ENCODE results near the gene MYO7B.

DNA sequence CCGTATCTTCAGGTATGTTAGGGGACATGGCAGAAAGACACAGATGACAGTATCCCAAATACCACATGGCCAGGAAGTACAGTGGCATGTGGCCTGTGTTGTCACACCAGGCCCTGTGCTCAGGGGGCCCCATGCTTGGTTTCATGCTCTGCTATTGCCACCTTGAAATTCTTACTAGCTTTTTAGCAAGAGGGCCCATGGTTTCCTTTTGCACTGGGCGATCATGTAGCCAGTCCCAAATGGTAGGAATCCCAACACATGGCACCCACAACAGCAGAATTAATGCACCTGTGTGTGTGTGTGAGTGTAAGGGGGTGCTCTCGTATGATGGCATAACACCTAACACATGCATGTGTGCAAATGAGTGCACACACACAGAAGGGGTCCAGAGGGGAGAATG, 39.2 kb downstream of the MYO7B start:
- TF ChIP-seq POLR2AphosphoS5 (IDR thresholded peaks at IDR 0.05) (no peak), POLR2A (IDR thresholded peaks at IDR 0.05) (no peak)
- TF ChIP-seq, protein P1, sequence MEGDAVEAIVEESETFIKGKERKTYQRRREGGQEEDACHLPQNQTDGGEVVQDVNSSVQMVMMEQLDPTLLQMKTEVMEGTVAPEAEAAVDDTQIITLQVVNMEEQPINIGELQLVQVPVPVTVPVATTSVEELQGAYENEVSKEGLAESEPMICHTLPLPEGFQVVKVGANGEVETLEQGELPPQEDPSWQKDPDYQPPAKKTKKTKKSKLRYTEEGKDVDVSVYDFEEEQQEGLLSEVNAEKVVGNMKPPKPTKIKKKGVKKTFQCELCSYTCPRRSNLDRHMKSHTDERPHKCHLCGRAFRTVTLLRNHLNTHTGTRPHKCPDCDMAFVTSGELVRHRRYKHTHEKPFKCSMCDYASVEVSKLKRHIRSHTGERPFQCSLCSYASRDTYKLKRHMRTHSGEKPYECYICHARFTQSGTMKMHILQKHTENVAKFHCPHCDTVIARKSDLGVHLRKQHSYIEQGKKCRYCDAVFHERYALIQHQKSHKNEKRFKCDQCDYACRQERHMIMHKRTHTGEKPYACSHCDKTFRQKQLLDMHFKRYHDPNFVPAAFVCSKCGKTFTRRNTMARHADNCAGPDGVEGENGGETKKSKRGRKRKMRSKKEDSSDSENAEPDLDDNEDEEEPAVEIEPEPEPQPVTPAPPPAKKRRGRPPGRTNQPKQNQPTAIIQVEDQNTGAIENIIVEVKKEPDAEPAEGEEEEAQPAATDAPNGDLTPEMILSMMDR (IDR thresholded peaks at IDR 0.05): no peak

Data from breast epithelium (tissue), 3 donors.